PFSK-1 (cell line): ENCODE results near the gene EGR4.

Experiments
- FOXP2 ChIP-seq: optimal IDR thresholded peaks from 2 replicates; pipeline ENCODE3; 2011; ENCODE audit warnings: borderline replicate concordance, control low read depth, inconsistent platforms; ENCODE audit not compliant: insufficient read depth; ENCODE audit errors: extremely low read length, extremely low read depth
- POLR2AphosphoS5 ChIP-seq: IDR thresholded peaks from 2 replicates; pipeline ENCODE4 v1.6.1; 2012; ENCODE audit warnings: low read depth, mild to moderate bottlenecking, control low read depth, low read length, moderate library complexity
- SIN3A ChIP-seq: IDR thresholded peaks from 2 replicates; pipeline ENCODE4 v1.6.1; 2012; ENCODE audit warnings: mild to moderate bottlenecking, low read length, moderate library complexity, borderline replicate concordance; ENCODE audit not compliant: insufficient read depth
- TAF1 ChIP-seq: IDR thresholded peaks from 2 replicates; pipeline ENCODE4 v1.6.1; 2012; ENCODE audit warnings: low read length, control low read depth, borderline replicate concordance; ENCODE audit not compliant: insufficient read depth
- TF ChIP-seq, protein P1 (sequence below), 2 experiments: IDR thresholded peaks; 2 replicates each; pipeline versions ENCODE4 v1.6.1 to v1.8.0; 2011 to 2012; ENCODE audit warnings: low read depth in 2 of 2, low read length in 2 of 2, control low read depth in 1 of 2, inconsistent platforms in 1 of 2, mild to moderate bottlenecking in 1 of 2, moderate library complexity in 1 of 2; ENCODE audit not compliant: insufficient read depth in 1 of 2

The EGR4 gene

DNA sequence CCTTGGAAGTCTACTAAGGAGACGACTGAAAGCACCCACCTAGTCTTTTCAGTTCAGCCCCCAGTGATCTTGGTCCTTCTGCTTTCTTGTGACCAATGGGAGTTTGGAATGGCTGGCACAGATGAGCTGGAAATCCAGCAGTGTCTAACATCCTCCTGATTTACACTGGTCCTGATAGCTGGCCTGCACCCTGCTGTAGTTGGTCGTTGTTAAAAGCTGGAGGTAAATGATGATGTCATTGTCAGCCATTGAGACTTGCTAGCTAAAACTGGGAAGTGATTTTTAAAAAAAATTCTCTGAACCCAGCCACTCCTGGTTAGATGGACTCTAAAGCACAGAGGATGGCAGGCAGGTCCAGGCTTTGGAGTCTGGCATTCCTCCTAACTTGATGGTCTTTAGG is 39.9 kb downstream of the EGR4 start:
- TF ChIP-seq, protein P1, sequence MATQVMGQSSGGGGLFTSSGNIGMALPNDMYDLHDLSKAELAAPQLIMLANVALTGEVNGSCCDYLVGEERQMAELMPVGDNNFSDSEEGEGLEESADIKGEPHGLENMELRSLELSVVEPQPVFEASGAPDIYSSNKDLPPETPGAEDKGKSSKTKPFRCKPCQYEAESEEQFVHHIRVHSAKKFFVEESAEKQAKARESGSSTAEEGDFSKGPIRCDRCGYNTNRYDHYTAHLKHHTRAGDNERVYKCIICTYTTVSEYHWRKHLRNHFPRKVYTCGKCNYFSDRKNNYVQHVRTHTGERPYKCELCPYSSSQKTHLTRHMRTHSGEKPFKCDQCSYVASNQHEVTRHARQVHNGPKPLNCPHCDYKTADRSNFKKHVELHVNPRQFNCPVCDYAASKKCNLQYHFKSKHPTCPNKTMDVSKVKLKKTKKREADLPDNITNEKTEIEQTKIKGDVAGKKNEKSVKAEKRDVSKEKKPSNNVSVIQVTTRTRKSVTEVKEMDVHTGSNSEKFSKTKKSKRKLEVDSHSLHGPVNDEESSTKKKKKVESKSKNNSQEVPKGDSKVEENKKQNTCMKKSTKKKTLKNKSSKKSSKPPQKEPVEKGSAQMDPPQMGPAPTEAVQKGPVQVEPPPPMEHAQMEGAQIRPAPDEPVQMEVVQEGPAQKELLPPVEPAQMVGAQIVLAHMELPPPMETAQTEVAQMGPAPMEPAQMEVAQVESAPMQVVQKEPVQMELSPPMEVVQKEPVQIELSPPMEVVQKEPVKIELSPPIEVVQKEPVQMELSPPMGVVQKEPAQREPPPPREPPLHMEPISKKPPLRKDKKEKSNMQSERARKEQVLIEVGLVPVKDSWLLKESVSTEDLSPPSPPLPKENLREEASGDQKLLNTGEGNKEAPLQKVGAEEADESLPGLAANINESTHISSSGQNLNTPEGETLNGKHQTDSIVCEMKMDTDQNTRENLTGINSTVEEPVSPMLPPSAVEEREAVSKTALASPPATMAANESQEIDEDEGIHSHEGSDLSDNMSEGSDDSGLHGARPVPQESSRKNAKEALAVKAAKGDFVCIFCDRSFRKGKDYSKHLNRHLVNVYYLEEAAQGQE (IDR thresholded peaks at IDR 0.05; ENCODE audit: insufficient read depth in 1 of 2, low read depth in 2 of 2, low read length in 2 of 2), result no peak
- TF ChIP-seq SIN3A (no peak), POLR2AphosphoS5 (no peak), FOXP2 (no peak), TAF1 (no peak)

DNA sequence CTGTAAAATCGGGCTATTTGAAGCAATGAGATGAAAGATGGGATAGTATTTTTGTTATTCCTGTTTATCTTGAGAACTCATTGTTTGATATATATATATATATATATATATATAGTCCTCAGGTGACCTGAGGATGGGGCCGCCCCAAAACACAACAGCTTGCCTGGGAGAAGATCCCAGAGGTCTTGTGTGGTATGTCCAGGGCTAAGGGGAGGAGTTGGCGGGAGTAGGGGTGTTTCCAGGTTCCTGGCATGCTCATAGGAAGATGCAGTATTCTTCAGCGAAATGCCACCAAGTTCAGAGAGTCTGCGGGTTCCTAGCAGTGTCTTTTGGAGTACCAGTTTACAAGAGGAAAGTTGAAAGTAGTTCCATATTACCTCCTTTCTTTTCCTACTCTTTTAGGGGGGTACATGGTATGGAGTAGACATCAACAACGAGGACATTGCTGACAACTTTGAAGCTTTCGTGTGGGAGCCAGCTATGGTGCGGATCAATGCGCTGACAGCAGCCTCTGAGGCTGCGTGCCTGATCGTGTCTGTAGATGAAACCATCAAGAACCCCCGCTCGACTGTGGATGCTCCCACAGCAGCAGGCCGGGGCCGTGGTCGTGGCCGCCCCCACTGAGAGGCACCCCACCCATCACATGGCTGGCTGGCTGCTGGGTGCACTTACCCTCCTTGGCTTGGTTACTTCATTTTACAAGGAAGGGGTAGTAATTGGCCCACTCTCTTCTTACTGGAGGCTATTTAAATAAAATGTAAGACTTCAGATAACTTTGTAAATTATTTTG is 40.9 kb downstream of the EGR4 start:
- TF ChIP-seq TAF1 (no peak), POLR2AphosphoS5 (no peak), FOXP2 (no peak), SIN3A (no peak)
- TF ChIP-seq, protein P1 (IDR thresholded peaks at IDR 0.05; ENCODE audit: insufficient read depth in 1 of 2, low read depth in 2 of 2, low read length in 2 of 2), result no peak

DNA sequence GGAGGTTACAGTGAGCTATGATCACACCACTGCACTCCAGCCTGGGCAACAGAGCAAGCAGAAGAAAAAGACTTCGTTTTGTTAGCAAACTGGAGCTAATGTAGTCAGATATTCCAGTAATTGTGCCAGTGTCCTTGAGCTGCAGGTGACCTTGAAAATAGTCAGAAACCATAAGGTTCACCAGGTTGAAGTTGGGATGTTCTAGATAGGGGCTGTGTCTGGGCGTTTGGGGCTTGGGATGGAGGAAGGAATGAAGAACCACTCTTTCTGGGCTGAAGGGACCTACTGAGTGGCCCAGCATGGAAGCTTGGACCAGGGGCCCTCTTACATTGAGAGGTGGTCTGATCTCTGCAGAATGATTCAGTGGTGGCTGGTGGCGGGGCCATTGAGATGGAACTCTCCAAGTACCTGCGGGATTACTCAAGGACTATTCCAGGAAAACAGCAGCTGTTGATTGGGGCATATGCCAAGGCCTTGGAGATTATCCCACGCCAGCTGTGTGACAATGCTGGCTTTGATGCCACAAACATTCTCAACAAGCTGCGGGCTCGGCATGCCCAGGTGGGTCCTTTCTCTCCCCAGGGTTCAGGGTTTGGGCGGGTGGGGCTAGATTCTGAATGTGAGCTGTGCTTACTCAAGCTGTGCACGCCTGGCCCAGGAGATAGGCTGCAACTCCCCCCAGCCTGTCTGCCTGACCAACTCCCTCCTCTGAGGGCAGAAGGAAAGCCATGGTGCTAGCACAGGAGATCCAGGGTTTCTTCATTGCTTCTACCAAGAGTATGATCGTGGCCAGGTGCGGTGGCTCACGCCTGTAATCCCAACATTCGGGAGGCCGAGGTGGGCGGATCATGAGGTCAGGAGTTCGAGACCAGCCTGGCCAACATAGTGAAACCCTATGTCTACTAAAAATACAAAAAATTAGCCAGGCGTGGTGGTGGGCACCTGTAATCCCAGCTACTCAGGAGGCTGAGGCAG is 42.2 kb downstream of the EGR4 start:
- no peak for TF ChIP-seq SIN3A
- TF ChIP-seq FOXP2, result no peak
- TF ChIP-seq, protein P1 (IDR thresholded peaks at IDR 0.05; ENCODE audit: insufficient read depth in 1 of 2, low read depth in 2 of 2, low read length in 2 of 2), result no peak
- no peak for TF ChIP-seq POLR2AphosphoS5
- no peak for TF ChIP-seq TAF1

DNA sequence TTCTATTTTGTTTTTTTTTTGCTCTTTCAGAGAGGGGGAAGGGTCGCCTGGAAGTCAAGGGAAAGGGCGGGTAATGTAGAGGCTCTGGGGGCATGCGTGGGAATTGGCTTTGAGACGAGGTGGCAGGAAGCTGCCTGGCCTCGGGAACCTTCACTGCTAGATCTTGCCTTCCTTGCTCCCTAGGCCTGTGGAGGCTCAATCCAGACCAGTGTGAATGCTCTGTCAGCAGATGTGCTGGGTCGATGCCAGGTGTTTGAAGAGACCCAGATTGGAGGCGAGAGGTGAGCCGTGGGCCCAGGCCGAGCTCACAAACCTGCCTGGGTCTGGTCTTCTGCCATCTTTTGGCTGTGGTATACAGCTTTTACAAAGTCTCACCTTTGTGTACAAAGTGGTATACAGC is 43.7 kb downstream of the EGR4 start:
- no peak for TF ChIP-seq SIN3A
- no peak for TF ChIP-seq FOXP2
- TF ChIP-seq, protein P1 (IDR thresholded peaks at IDR 0.05; ENCODE audit: insufficient read depth in 1 of 2, low read depth in 2 of 2, low read length in 2 of 2), result no peak
- no peak for TF ChIP-seq POLR2AphosphoS5
- TF ChIP-seq TAF1, result no peak
